Measurements from ENCODE around the gene TCERG1L. TPM values are rescaled to one million over a fixed set of nuclear protein-coding genes. Genes with fewer than 3 reads are reported as not detected.

TCERG1L gene
- total RNA-seq, 2 donors from 2014 or later, result 1.6 to 4.5 TPM

GRCh38 chr10:131129544-131129943 is 182.0 kb downstream of the TCERG1L start:
- no peak overlapping the region for H3K4me3 ChIP-seq (ENCODE audit: low read length)
- Mint-ChIP-seq H3K27me3 (ENCODE audit: insufficient read depth) (no peaks in the 10 kb centered on the region), H3K4me3 (no peak overlapping the region), H3K9me3 (no peaks in the 10 kb centered on the region), H3K4me1 (peaks cover 36% of the 10 kb centered on the region), H3K36me3 (ENCODE audit: low read depth) (peaks cover 15% of the 10 kb centered on the region), H3K27ac (no peak overlapping the region)
- H3K27me3 ChIP-seq (ENCODE audit: control insufficient read depth, insufficient read depth, low read length, poor library complexity, severe bottlenecking), result no peaks in the 10 kb centered on the region
- H3K36me3 ChIP-seq (ENCODE audit: control insufficient read depth, insufficient read depth, low read length), result no peaks in the 10 kb centered on the region
- no peak for DNase-seq
- peaks cover 12% of the 10 kb centered on the region for H3K4me1 ChIP-seq (ENCODE audit: control insufficient read depth, insufficient read depth, low read length)
- no peaks in the 10 kb centered on the region for H3K9me3 ChIP-seq (ENCODE audit: control insufficient read depth, low read length)
- TF ChIP-seq CTCF (conservative IDR thresholded peaks at IDR 0.05), result no peak
- WGBS, 2 experiments (ENCODE audit: insufficient coverage in 1 of 2, insufficient read length in 1 of 2), result 73 to 84% methylated on average over 5 to 6 of the region's 6 CpGs
- H3K9ac ChIP-seq (ENCODE audit: extremely low read depth, low read length, poor library complexity, severe bottlenecking), result no peak overlapping the region
- no peak overlapping the region for H3K27ac ChIP-seq (ENCODE audit: low read depth, low read length)

GRCh38 chr10:131128731-131129130 is 182.8 kb downstream of the TCERG1L start:
- H3K27ac Mint-ChIP-seq, result no peak overlapping the region
- no peaks in the 10 kb centered on the region for H3K9me3 ChIP-seq (ENCODE audit: control insufficient read depth, low read length)
- no peaks in the 10 kb centered on the region for H3K27me3 Mint-ChIP-seq (ENCODE audit: insufficient read depth)
- WGBS, 2 experiments (ENCODE audit: insufficient coverage in 1 of 2, insufficient read length in 1 of 2), result 86% methylated on average over 8 of the region's 8 CpGs
- no peak overlapping the region for H3K4me3 ChIP-seq (ENCODE audit: low read length)
- peaks cover 14% of the 10 kb centered on the region for H3K36me3 Mint-ChIP-seq (ENCODE audit: low read depth)
- no peak overlapping the region for H3K27ac ChIP-seq (ENCODE audit: low read depth, low read length)
- H3K36me3 ChIP-seq (ENCODE audit: control insufficient read depth, insufficient read depth, low read length), result no peaks in the 10 kb centered on the region
- H3K9ac ChIP-seq (ENCODE audit: extremely low read depth, low read length, poor library complexity, severe bottlenecking), result no peak overlapping the region
- peaks cover 36% of the 10 kb centered on the region for H3K4me1 Mint-ChIP-seq
- H3K27me3 ChIP-seq (ENCODE audit: control insufficient read depth, insufficient read depth, low read length, poor library complexity, severe bottlenecking), result no peaks in the 10 kb centered on the region
- no peak for TF ChIP-seq CTCF (conservative IDR thresholded peaks at IDR 0.05)
- H3K4me3 Mint-ChIP-seq, result no peak overlapping the region
- H3K9me3 Mint-ChIP-seq, result no peaks in the 10 kb centered on the region
- H3K4me1 ChIP-seq (ENCODE audit: control insufficient read depth, insufficient read depth, low read length), result peaks cover 12% of the 10 kb centered on the region
- no peak for DNase-seq

GRCh38 chr10:131127610-131128009 is 183.9 kb downstream of the TCERG1L start:
- DNase-seq, result no peak
- Mint-ChIP-seq H3K36me3 (ENCODE audit: low read depth) (peaks cover 11% of the 10 kb centered on the region), H3K4me3 (no peak overlapping the region), H3K27me3 (ENCODE audit: insufficient read depth) (no peaks in the 10 kb centered on the region), H3K4me1 (peaks cover 36% of the 10 kb centered on the region), H3K27ac (peak overlapping the region; percentile 59), H3K9me3 (peaks cover 6% of the 10 kb centered on the region)
- Histone ChIP-seq H3K27ac (ENCODE audit: low read depth, low read length) (no peak overlapping the region), H3K9ac (ENCODE audit: extremely low read depth, low read length, poor library complexity, severe bottlenecking) (no peak overlapping the region), H3K27me3 (ENCODE audit: control insufficient read depth, insufficient read depth, low read length, poor library complexity, severe bottlenecking) (no peaks in the 10 kb centered on the region), H3K36me3 (ENCODE audit: control insufficient read depth, insufficient read depth, low read length) (no peaks in the 10 kb centered on the region), H3K4me3 (ENCODE audit: low read length) (no peak overlapping the region), H3K9me3 (ENCODE audit: control insufficient read depth, low read length) (no peaks in the 10 kb centered on the region), H3K4me1 (ENCODE audit: control insufficient read depth, insufficient read depth, low read length) (peaks cover 12% of the 10 kb centered on the region)
- no peak for TF ChIP-seq CTCF (conservative IDR thresholded peaks at IDR 0.05)
- WGBS, 2 experiments (ENCODE audit: insufficient coverage in 1 of 2, insufficient read length in 1 of 2), result 65 to 81% methylated on average over 2 to 8 of the region's 8 CpGs

All from endodermal cell (in vitro differentiated cells).